ENCODE results near the gene G6PC3. TPM values are rescaled to one million over a fixed set of nuclear protein-coding genes. Genes with fewer than 3 reads are reported as not detected.
A peak's percentile ranks its signal among the peaks of the same experiment; 100 is the strongest.

Gene G6PC3
- total RNA-seq, 1 experiment from 2014 or later, result 47.0 TPM

GRCh38 chr17:44065668-44066203, 4.8 kb upstream of the G6PC3 start:
- POLR2A ChIA-PET (ENCODE audit: low non-redundant PET), result no interaction called here
- H3K36me3 ChIP-seq (ENCODE audit: insufficient read depth, low read length, poor library complexity, severe bottlenecking), result peaks cover 2% of the 10 kb centered on the region
- no peak for DNase-seq (ENCODE audit: low spot score)
- H3K4me3 ChIP-seq (ENCODE audit: low read depth, low read length, poor library complexity, severe bottlenecking), result peak overlapping the region; percentile 78
- H3K9me3 ChIP-seq (ENCODE audit: low read depth, low read length, poor library complexity, severe bottlenecking), result no peaks in the 10 kb centered on the region
- no peaks in the 10 kb centered on the region for H3K27me3 ChIP-seq (replicated peaks; ENCODE audit: insufficient read depth, low read depth, low read length, poor library complexity)
- intact Hi-C loops (cut with micrococcal nuclease; ENCODE audit: unreplicated experiment), result loop anchor here (1.0 kb wide), 1 partner anchor 46 kb away; no protein-coding TSS in a partner anchor
- peaks cover 5% of the 10 kb centered on the region for H3K4me1 ChIP-seq (ENCODE audit: insufficient read depth, low read length, poor library complexity, severe bottlenecking)
- H3K27ac ChIP-seq (ENCODE audit: low read depth, low read length, poor library complexity, severe bottlenecking), result peak overlapping the region; percentile 88
- TF ChIP-seq, protein P1, sequence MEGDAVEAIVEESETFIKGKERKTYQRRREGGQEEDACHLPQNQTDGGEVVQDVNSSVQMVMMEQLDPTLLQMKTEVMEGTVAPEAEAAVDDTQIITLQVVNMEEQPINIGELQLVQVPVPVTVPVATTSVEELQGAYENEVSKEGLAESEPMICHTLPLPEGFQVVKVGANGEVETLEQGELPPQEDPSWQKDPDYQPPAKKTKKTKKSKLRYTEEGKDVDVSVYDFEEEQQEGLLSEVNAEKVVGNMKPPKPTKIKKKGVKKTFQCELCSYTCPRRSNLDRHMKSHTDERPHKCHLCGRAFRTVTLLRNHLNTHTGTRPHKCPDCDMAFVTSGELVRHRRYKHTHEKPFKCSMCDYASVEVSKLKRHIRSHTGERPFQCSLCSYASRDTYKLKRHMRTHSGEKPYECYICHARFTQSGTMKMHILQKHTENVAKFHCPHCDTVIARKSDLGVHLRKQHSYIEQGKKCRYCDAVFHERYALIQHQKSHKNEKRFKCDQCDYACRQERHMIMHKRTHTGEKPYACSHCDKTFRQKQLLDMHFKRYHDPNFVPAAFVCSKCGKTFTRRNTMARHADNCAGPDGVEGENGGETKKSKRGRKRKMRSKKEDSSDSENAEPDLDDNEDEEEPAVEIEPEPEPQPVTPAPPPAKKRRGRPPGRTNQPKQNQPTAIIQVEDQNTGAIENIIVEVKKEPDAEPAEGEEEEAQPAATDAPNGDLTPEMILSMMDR (conservative IDR thresholded peaks at IDR 0.05; ENCODE audit: low read depth, low read length), result no peak
- no peak for TF ChIP-seq EZH2 (IDR thresholded peaks at IDR 0.05; ENCODE audit: borderline replicate concordance, low read depth, low read length, poor library complexity, severe bottlenecking)
- no TSS peak for BruUV-seq (replicated peaks)
- CTCF ChIA-PET, result no interaction called here

- peak within 1 kb of the TSS; percentile 88 for H3K27ac ChIP-seq (ENCODE audit: low read depth, low read length, poor library complexity, severe bottlenecking)
- H3K36me3 ChIP-seq (ENCODE audit: insufficient read depth, low read length, poor library complexity, severe bottlenecking), result peaks cover 2% of the 10 kb centered on the region
- intact Hi-C loops (cut with micrococcal nuclease; ENCODE audit: unreplicated experiment), result loop anchor here (1.0 kb wide), 1 partner anchor 45 kb away; no protein-coding TSS in a partner anchor
- H3K27me3 ChIP-seq (replicated peaks; ENCODE audit: insufficient read depth, low read depth, low read length, poor library complexity), result no peaks in the 10 kb centered on the region
- no TSS peak for BruUV-seq (replicated peaks)
- H3K9me3 ChIP-seq (ENCODE audit: low read depth, low read length, poor library complexity, severe bottlenecking), result no peaks in the 10 kb centered on the region
- peak within 1 kb of the TSS; percentile 78 for H3K4me3 ChIP-seq (ENCODE audit: low read depth, low read length, poor library complexity, severe bottlenecking)
- POLR2A ChIA-PET (ENCODE audit: low non-redundant PET), result no interaction called here
- TF ChIP-seq, protein P1 (conservative IDR thresholded peaks at IDR 0.05; ENCODE audit: low read depth, low read length), result no peak
- no peak for TF ChIP-seq EZH2 (IDR thresholded peaks at IDR 0.05; ENCODE audit: borderline replicate concordance, low read depth, low read length, poor library complexity, severe bottlenecking)
- H3K4me1 ChIP-seq (ENCODE audit: insufficient read depth, low read length, poor library complexity, severe bottlenecking), result peaks cover 5% of the 10 kb centered on the region
- peak; percentile 88 for DNase-seq (ENCODE audit: low spot score)
- CTCF ChIA-PET, result no interaction called here
Measured at GRCh38 chr17:44066204-44066930, 4.2 kb upstream of the G6PC3 start, which contains the start of gene LSM12. Gene LSM12 (minus strand): TSS chr17:44066671. CDS start chr17:44066587, 84 bp downstream.

DNA sequence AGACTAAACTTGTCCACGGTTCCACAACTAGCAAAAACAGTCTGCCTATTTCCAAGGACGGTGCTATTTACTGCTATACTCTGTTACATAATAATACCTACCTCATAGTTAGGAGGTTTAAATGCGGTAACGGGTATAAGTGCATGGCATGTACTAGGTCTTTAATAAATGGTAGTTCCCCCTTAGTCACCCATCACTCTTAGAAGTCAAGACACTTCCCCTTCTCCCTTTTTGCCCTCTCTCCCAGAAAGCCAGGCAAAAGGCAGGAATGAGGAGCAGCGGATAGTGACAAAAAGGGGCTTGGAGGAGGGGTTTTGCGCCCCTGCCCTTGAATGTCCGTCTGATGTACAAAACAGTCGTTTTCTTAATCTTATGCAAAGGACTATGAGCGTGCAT, 3.0 kb upstream of the G6PC3 start:
- H3K4me1 ChIP-seq (ENCODE audit: insufficient read depth, low read length, poor library complexity, severe bottlenecking), result peaks cover 8% of the 10 kb centered on the region
- CTCF ChIA-PET, result no interaction called here
- TF ChIP-seq, protein P1 (conservative IDR thresholded peaks at IDR 0.05; ENCODE audit: low read depth, low read length), result no peak
- TF ChIP-seq EZH2 (IDR thresholded peaks at IDR 0.05; ENCODE audit: borderline replicate concordance, low read depth, low read length, poor library complexity, severe bottlenecking), result no peak
- H3K27ac ChIP-seq (ENCODE audit: low read depth, low read length, poor library complexity, severe bottlenecking), result no peak overlapping the region
- DNase-seq (ENCODE audit: low spot score), result no peak
- BruUV-seq (replicated peaks), result no TSS peak
- no peaks in the 10 kb centered on the region for H3K27me3 ChIP-seq (replicated peaks; ENCODE audit: insufficient read depth, low read depth, low read length, poor library complexity)
- no peaks in the 10 kb centered on the region for H3K36me3 ChIP-seq (ENCODE audit: insufficient read depth, low read length, poor library complexity, severe bottlenecking)
- no peak overlapping the region for H3K4me3 ChIP-seq (ENCODE audit: low read depth, low read length, poor library complexity, severe bottlenecking)
- intact Hi-C loops (cut with micrococcal nuclease; ENCODE audit: unreplicated experiment), result no loop called here
- no peaks in the 10 kb centered on the region for H3K9me3 ChIP-seq (ENCODE audit: low read depth, low read length, poor library complexity, severe bottlenecking)
- POLR2A ChIA-PET (ENCODE audit: low non-redundant PET), result no interaction called here
